K562 (cell line): ENCODE results near the gene DNM1. TPM values are rescaled to one million over a fixed set of nuclear protein-coding genes. Genes with fewer than 3 reads are reported as not detected.

ENCODE experiments used
- ATAC-seq: fragments of 200-7000 bp; cut with Tn5 transposase; 3 replicates; pipeline ENCODE4 v1.9.1; 2020; ENCODE audit warnings: moderate library complexity
- BruUV-seq: library from RNA; stranded (reverse); fragments of 400-500 nt; replicated peaks from 2 replicates; lab custom pipeline; 2021; lab: Mats Ljungman, UMichigan
- CTCF ChIA-PET: fragments of 300-600 bp; formaldehyde crosslinking; extraction: SDS; loops from one replicate; lab custom pipeline; 2021; ENCODE audit warnings: low intra/inter-chr PET ratio; lab: Yijun Ruan, JAX
- POLR2A ChIA-PET: fragments of 300-600, 350-650 bp; sonication (Branson Sonifier 250); formaldehyde crosslinking; extraction: SDS; loops from one replicate; lab custom pipeline; 2021; ENCODE audit warnings: antibody characterized with exemption, inconsistent platforms; lab: Yijun Ruan, JAX
- DNase-seq, 4 experiments: peaks; one replicate each; pipeline versions ENCODE4 v3.0.0 to v3.0.0-alpha.2; 2011 to 2018; ENCODE audit warnings: low spot score in 3 of 4, mixed read lengths in 3 of 4; ENCODE audit errors: extremely low read depth in 1 of 4
- FAIRE-seq: peaks from 2 replicates; lab custom pipeline; 2011; peaks lifted over from hg19 to GRCh38; lab: Jason Lieb, UNC
- H2AFZ ChIP-seq: 2 replicates; pipeline ENCODE4 v1.6.0; 2011; ENCODE audit warnings: low read depth, low read length, control low read depth, inconsistent platforms
- H3K27ac ChIP-seq: fragments of 200-600 bp; 3 replicates; pipeline ENCODE4 v1.8.0; 2011; ENCODE audit warnings: low read depth, mild to moderate bottlenecking, control low read depth, inconsistent platforms, low read length, moderate library complexity, mixed read lengths; ENCODE audit errors: extremely low read depth
- H3K27me3 ChIP-seq, 2 experiments: fragments of 300-600 bp in 1 of 2; 2 replicates in 1 of 2; 3 replicates in 1 of 2; pipeline versions ENCODE4 v1.6.0 to v1.8.0; 2011; ENCODE audit warnings: inconsistent platforms in 2 of 2, low read length in 2 of 2, mild to moderate bottlenecking in 1 of 2, mixed read lengths in 1 of 2, moderate library complexity in 1 of 2; ENCODE audit not compliant: control insufficient read depth in 2 of 2, insufficient read depth in 2 of 2
- H3K36me3 ChIP-seq: fragments of 300-600 bp; 3 replicates; pipeline ENCODE4 v1.8.0; 2011; ENCODE audit warnings: mild to moderate bottlenecking, low read length, inconsistent platforms; ENCODE audit not compliant: control insufficient read depth, insufficient read depth
- H3K4me1 ChIP-seq, 2 experiments: fragments of 200-600 bp in 1 of 2; replicated peaks in 1 of 2; 2 replicates in 1 of 2; 3 replicates in 1 of 2; pipeline versions ENCODE4 v1.5.1 to v1.8.0; 2011; ENCODE audit warnings: inconsistent platforms in 2 of 2, low read length in 2 of 2, mild to moderate bottlenecking in 1 of 2, mixed read lengths in 1 of 2, moderate library complexity in 1 of 2; ENCODE audit not compliant: control insufficient read depth in 2 of 2, insufficient read depth in 2 of 2
- H3K4me2 ChIP-seq: 2 replicates; pipeline ENCODE4 v1.6.1; 2011; ENCODE audit warnings: low read length, control low read depth, inconsistent platforms, mixed read lengths; ENCODE audit not compliant: insufficient read depth
- H3K4me3 ChIP-seq: fragments of 200-600 bp; sonication (generic), shearing (Covaris generic); 2 replicates; pipeline ENCODE4 v1.5.1; 2016; ENCODE audit warnings: control low read depth, inconsistent platforms
- H3K79me2 ChIP-seq: fragments of 200-600 bp; 3 replicates; pipeline ENCODE4 v1.8.0; 2011; ENCODE audit warnings: low read length, inconsistent platforms; ENCODE audit not compliant: control insufficient read depth, insufficient read depth
- H3K9ac ChIP-seq, 2 experiments: 2 replicates each; pipeline versions ENCODE4 v1.6.0 to v1.6.1; 2011; ENCODE audit warnings: low read depth in 2 of 2, low read length in 2 of 2, control low read depth in 1 of 2, inconsistent platforms in 1 of 2, mild to moderate bottlenecking in 1 of 2, mixed read lengths in 1 of 2; ENCODE audit not compliant: insufficient read depth in 1 of 2
- H3K9me1 ChIP-seq: one replicate; pipeline ENCODE4 v1.6.0; 2011; ENCODE audit warnings: inconsistent platforms, mild to moderate bottlenecking, low read length, moderate library complexity; ENCODE audit not compliant: control insufficient read depth, insufficient read depth
- H3K9me3 ChIP-seq: replicated peaks from 2 replicates; pipeline ENCODE4 v1.5.1; 2011; ENCODE audit warnings: low read depth, low read length, inconsistent platforms; ENCODE audit not compliant: control insufficient read depth, insufficient read depth
- H4K20me1 ChIP-seq: replicated peaks from 2 replicates; pipeline ENCODE4 v1.6.1; 2011; ENCODE audit warnings: low read length, inconsistent platforms, mixed read lengths; ENCODE audit not compliant: control insufficient read depth, insufficient read depth
- CBX2 ChIP-seq: fragments of 200-600 bp; sonication (generic); IDR thresholded peaks from one replicate; pipeline ENCODE4 v1.6.1; 2012; ENCODE audit warnings: mild to moderate bottlenecking, low read length, inconsistent platforms; ENCODE audit not compliant: insufficient read depth, poor library complexity, severe bottlenecking
- FOXJ2 ChIP-seq: fragments of 200-800 bp; sonication (Bioruptor generic); IDR thresholded peaks from 2 replicates; pipeline ENCODE4 v1.6.1; 2016; ENCODE audit warnings: missing genetic modification characterization, missing compliant biosample characterization
- GATAD2B ChIP-seq: fragments of 450-650 bp; IDR thresholded peaks from 2 replicates; pipeline ENCODE4 v1.6.1; 2017; ENCODE audit warnings: mild to moderate bottlenecking, borderline replicate concordance
- RUNX1 ChIP-seq: sonication (generic); IDR thresholded peaks from 2 replicates; pipeline ENCODE4 v1.6.1; 2016; ENCODE audit warnings: antibody characterized with exemption, low read depth
- SIRT6 ChIP-seq: IDR thresholded peaks from one replicate; pipeline ENCODE4 v1.6.1; 2012; ENCODE audit warnings: low read depth, mild to moderate bottlenecking, control low read depth, inconsistent platforms, low read length, moderate library complexity
- SNIP1 ChIP-seq: fragments of 450-650 bp; IDR thresholded peaks from 2 replicates; pipeline ENCODE4 v1.7.1; 2017; ENCODE audit warnings: low read depth, mild to moderate bottlenecking
- SRF ChIP-seq, 2 experiments: fragments of 250-450, 450-650 bp in 1 of 2; sonication (Bioruptor Pico) in 1 of 2; sonication (generic) in 1 of 2; formaldehyde crosslinking; IDR thresholded peaks; 2 replicates each; pipeline versions ENCODE4 v1.5.0 to v1.5.1; 2020 to 2022; ENCODE audit warnings: mild to moderate bottlenecking in 1 of 2, missing genetic modification reagents in 1 of 2
- ZEB2 ChIP-seq: fragments of 450-650 bp; IDR thresholded peaks from 2 replicates; pipeline ENCODE4 v1.6.1; 2016
- ZFX ChIP-seq: sonication (generic); formaldehyde crosslinking; IDR thresholded peaks from 2 replicates; pipeline ENCODE4 v1.8.0; 2022; ENCODE audit warnings: mild to moderate bottlenecking, missing genetic modification reagents, moderate library complexity
- ZNF695 ChIP-seq: fragments of 450-650 bp; formaldehyde crosslinking; IDR thresholded peaks from 2 replicates; pipeline ENCODE4 v1.4.0; 2020; ENCODE audit warnings: mild to moderate bottlenecking, moderate library complexity
- WGBS: fragments of 100-300 bp; shearing (Covaris generic); methylation state at CpG from one replicate; pipeline ENCODE4 v1.1.6; 2016; ENCODE audit warnings: low coverage, mixed read lengths; ENCODE audit not compliant: insufficient coverage; ENCODE audit errors: missing lambda C conversion rate; 5-methylcytosine and 5-hydroxymethylcytosine counted together
- in situ Hi-C: fragments of 300-500 bp; cut with MboI; formaldehyde crosslinking; loops from 4 replicates; pipeline ENCODE4 v1.15.0; 2018; ENCODE audit warnings: inconsistent platforms, mixed read lengths
- intact Hi-C: fragments of 100-400 bp; cut with micrococcal nuclease; formaldehyde crosslinking; loops from 2 replicates; pipeline ENCODE4 v1.14.2; 2022
- polyA plus RNA-seq, 8 experiments: library from polyadenylated mRNA; depleted of rRNA in 4 of 8; stranded (reverse) in 5 of 8; unstranded in 3 of 8; fragments of >200 nt; fragmentation: Nextera tagmentation in 2 of 8; fragmentation: Illumina TruSeq in 1 of 8; extraction: Ambion mirVana in 2 of 8; extraction: Trizol in 1 of 8; gene quantifications; 2 replicates each; pipeline versions ENCODE4 v1.2.1 to v1.2.3, GENCODE V29; 2011 to 2014; ENCODE audit warnings: inconsistent platforms in 1 of 8, missing spikeins in 1 of 8
- total RNA-seq, 7 experiments: library from RNA; depleted of rRNA in 6 of 7; stranded (reverse); fragments of >200 nt in 6 of 7; fragmentation: Illumina TruSeq in 2 of 7; extraction: Trizol in 2 of 7; gene quantifications; 2 replicates each; pipeline versions ENCODE4 v1.2.1 to v1.2.3, GENCODE V29; 2011 to 2021; ENCODE audit warnings: low replicate concordance in 1 of 7
- TF ChIP-seq, protein P1 (sequence below): sonication (generic); formaldehyde crosslinking; IDR thresholded peaks from 2 replicates; pipeline ENCODE4 v1.8.0; 2022; ENCODE audit warnings: mild to moderate bottlenecking, missing genetic modification reagents
- TF ChIP-seq, protein P2 (sequence below): fragments of 250-450 bp; sonication (Bioruptor Pico); IDR thresholded peaks from 2 replicates; pipeline ENCODE4 v1.5.1; 2021; ENCODE audit warnings: mild to moderate bottlenecking
- TF ChIP-seq, protein P3 (sequence below), 2 experiments: fragments of 450-650 bp in 1 of 2; sonication (generic) in 1 of 2; formaldehyde crosslinking in 1 of 2; IDR thresholded peaks in 1 of 2; conservative IDR thresholded peaks in 1 of 2; 2 replicates each; pipeline versions ENCODE4 v1.6.1 to v1.8.1; 2016 to 2023; ENCODE audit warnings: mild to moderate bottlenecking in 2 of 2, moderate library complexity in 2 of 2, inconsistent platforms in 1 of 2, missing genetic modification reagents in 1 of 2

DNM1 gene
- total and polyA plus RNA-seq, 9 of the 15 experiments (the other 6 are each of a cell fraction or from before 2014, with no cell fraction given), result 0.39 to 23.1 (median 9.1) TPM

DNA sequence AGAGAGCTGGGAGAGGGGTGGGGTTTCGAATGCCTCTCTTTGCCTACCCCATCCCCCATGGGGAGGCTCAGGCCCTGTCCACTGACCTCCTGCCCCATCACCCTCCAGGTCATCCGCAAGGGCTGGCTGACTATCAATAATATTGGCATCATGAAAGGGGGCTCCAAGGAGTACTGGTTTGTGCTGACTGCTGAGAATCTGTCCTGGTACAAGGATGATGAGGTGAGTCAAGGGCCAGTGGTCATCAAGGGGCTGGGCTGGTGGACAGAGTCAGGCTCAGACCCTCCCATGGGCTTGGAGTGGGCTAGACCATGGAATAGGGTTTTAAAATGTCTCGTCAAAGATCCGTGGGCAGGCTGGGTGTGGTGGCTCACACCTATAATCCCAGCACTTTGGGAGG lies 38.9 kb downstream of the DNM1 start (continued):
- TF ChIP-seq, protein P1, sequence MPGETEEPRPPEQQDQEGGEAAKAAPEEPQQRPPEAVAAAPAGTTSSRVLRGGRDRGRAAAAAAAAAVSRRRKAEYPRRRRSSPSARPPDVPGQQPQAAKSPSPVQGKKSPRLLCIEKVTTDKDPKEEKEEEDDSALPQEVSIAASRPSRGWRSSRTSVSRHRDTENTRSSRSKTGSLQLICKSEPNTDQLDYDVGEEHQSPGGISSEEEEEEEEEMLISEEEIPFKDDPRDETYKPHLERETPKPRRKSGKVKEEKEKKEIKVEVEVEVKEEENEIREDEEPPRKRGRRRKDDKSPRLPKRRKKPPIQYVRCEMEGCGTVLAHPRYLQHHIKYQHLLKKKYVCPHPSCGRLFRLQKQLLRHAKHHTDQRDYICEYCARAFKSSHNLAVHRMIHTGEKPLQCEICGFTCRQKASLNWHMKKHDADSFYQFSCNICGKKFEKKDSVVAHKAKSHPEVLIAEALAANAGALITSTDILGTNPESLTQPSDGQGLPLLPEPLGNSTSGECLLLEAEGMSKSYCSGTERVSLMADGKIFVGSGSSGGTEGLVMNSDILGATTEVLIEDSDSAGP (CRISPR knock-in tag), result no peak
- TF ChIP-seq SIRT6, result no peak

DNA sequence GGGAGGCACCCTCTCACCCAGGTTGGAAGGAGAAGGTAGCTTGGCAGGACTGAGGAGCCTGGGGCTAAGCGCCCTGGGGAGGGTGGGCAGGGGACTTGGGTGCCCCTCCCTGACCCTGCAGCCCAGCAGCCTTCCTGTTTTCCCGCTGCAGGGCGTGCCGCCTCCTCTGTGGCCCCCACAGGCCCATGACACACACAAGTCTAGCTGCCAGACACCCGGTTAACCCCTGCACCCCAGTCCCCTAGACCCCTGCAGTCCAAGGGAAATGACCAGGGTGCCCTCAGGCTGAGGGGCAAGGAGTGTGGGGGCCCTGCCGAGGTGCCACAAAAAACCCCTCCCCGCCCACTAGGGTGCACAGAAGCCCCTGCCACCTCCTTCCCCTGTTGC lies 39.6 kb downstream of the DNM1 start:
- no peak for FAIRE-seq
- H3K27me3 ChIP-seq, result no peaks in the 10 kb centered on the region
- in situ Hi-C loops, result loop anchor here (10.0 kb wide), 1 partner anchor 452 kb away; no protein-coding TSS in a partner anchor
- H3K9me1 ChIP-seq, result no peaks in the 10 kb centered on the region
- DNase-seq, result peak in 1 of 4 experiments; percentile 30
- H3K36me3 ChIP-seq, result no peaks in the 10 kb centered on the region
- H3K9me3 ChIP-seq, result no peaks in the 10 kb centered on the region
- H4K20me1 ChIP-seq, result no peaks in the 10 kb centered on the region
- ChIA-PET CTCF (no interaction called here), POLR2A (interaction anchor here (0.8 to 4.2 kb wide), 4 partner anchors 7 to 56 kb away, joined by 3 to 27 read pairs (median 12); no protein-coding TSS in a partner anchor)
- peaks cover 23 to 46% of the 10 kb centered on the region in 2 experiments for H3K4me1 ChIP-seq
- no peak overlapping the region for H3K4me3 ChIP-seq
- intact Hi-C loops, result no loop called here
- H3K4me2 ChIP-seq, result no peak overlapping the region
- ATAC-seq, result no peak
- no peak overlapping the region for H2AFZ ChIP-seq
- no peaks in the 10 kb centered on the region for H3K79me2 ChIP-seq
- no peak for TF ChIP-seq ZNF695 (CRISPR knock-in tag)
- TF ChIP-seq GATAD2B, result no peak
- TF ChIP-seq RUNX1, result no peak
- no peak for TF ChIP-seq ZFX (CRISPR knock-in tag)
- TF ChIP-seq FOXJ2 (tag), result no peak
- TF ChIP-seq ZEB2, result no peak
- TF ChIP-seq, protein P2, sequence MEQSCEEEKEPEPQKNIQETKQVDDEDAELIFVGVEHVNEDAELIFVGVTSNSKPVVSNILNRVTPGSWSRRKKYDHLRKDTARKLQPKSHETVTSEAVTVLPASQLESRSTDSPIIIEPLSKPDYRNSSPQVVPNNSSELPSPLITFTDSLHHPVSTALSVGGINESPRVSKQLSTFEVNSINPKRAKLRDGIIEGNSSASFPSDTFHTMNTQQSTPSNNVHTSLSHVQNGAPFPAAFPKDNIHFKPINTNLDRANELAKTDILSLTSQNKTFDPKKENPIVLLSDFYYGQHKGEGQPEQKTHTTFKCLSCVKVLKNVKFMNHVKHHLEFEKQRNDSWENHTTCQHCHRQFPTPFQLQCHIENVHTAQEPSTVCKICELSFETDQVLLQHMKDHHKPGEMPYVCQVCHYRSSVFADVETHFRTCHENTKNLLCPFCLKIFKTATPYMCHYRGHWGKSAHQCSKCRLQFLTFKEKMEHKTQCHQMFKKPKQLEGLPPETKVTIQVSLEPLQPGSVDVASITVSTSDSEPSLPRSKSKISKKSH (CRISPR knock-in tag), result no peak
- TF ChIP-seq, protein P3, sequence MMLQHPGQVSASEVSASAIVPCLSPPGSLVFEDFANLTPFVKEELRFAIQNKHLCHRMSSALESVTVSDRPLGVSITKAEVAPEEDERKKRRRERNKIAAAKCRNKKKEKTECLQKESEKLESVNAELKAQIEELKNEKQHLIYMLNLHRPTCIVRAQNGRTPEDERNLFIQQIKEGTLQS (IDR thresholded peaks at IDR 0.05), result no peak
- TF ChIP-seq, protein P3 (CRISPR knock-in tag; conservative IDR thresholded peaks at IDR 0.05), result no peak
- no peak for TF ChIP-seq SNIP1
- TF ChIP-seq CBX2, result no peak
- no peak for TF ChIP-seq SRF (CRISPR knock-in tag; IDR thresholded peaks at IDR 0.05)
- BruUV-seq, result no TSS peak
- H3K27ac ChIP-seq, result no peak overlapping the region
- peak overlapping the region in 1 of 2 experiments; percentile 59; a peak in 2 of 4 replicates for H3K9ac ChIP-seq
- 24% methylated on average over 7 of the region's 7 CpGs for WGBS
